ENCODE data around the gene TMOD3. TPM values are rescaled to one million over a fixed set of nuclear protein-coding genes. Genes with fewer than 3 reads are reported as not detected.
A peak's percentile ranks its signal among the peaks of the same experiment; 100 is the strongest.
"Not testable (repeated sequence)": the region's sequence is repeated elsewhere in the genome, so short reads cannot be mapped to it uniquely, and the experiment has no call there.

The TMOD3 gene
- total RNA-seq, 2 donors from 2014 or later = 18.7 to 19.7 TPM

DNA sequence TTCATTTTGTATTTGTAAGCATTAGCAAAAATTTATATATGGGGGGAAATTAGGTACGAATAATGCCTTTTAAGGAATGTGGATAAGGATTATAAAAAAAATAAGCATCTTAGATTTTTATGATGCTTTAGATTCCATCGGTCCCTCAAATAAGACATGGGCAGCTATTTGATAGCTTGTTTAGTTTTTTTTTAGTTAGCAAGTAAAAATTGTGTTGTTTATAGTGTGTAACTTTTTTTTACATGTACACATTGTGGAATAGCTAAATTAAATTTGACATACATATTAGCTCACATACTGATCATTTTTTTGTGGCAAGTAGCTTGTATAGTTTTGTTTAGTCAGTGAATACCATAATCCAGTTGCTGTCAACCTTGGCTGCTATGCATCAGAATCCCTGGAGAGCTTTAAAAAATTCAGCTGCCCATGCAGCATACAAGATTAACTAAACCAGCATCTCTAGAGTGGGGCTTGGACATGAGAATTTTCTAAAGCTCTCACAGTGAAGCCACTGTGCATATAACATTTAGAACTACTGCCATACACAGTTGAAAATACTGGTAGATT is 53.9 kb downstream of the TMOD3 start:
- no peaks in the 10 kb centered on the region for H3K27me3 ChIP-seq
- H3K9me3 ChIP-seq = no peaks in the 10 kb centered on the region
- no peak overlapping the region for H3K4me3 ChIP-seq
- H3K4me1 ChIP-seq = peaks cover 0 to 38% of the 10 kb centered on the region in 2 donors
- TF ChIP-seq, protein P1, sequence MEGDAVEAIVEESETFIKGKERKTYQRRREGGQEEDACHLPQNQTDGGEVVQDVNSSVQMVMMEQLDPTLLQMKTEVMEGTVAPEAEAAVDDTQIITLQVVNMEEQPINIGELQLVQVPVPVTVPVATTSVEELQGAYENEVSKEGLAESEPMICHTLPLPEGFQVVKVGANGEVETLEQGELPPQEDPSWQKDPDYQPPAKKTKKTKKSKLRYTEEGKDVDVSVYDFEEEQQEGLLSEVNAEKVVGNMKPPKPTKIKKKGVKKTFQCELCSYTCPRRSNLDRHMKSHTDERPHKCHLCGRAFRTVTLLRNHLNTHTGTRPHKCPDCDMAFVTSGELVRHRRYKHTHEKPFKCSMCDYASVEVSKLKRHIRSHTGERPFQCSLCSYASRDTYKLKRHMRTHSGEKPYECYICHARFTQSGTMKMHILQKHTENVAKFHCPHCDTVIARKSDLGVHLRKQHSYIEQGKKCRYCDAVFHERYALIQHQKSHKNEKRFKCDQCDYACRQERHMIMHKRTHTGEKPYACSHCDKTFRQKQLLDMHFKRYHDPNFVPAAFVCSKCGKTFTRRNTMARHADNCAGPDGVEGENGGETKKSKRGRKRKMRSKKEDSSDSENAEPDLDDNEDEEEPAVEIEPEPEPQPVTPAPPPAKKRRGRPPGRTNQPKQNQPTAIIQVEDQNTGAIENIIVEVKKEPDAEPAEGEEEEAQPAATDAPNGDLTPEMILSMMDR (IDR thresholded peaks at IDR 0.05) = no peak
- H3K36me3 ChIP-seq = no peaks in the 10 kb centered on the region
- no peak overlapping the region for H3K27ac ChIP-seq
- DNase-seq (ENCODE audit: low spot score) = no peak

DNA sequence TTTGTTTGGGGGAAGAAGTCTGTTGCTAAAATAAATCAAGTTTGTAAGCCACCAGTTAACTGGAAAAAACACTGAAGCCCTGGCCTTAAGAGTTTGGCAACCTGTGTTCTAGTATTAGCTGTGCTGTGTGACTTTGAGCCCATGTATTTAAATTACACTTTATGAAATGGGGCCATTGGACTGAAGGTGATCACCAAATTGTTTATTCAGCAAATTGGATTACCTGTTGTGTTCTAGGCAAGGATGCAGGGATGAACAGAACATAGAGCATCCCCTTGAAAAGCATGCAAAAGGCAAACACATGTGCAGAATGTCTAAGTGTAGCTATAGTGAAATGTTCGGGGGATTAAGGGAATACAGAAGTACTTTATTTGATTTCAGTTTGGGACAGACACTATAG is 54.6 kb downstream of the TMOD3 start:
- TF ChIP-seq, protein P1 (IDR thresholded peaks at IDR 0.05) = no peak
- no peak for DNase-seq (ENCODE audit: low spot score)
- H3K9me3 ChIP-seq = no peaks in the 10 kb centered on the region
- H3K4me1 ChIP-seq = peaks cover 0 to 31% of the 10 kb centered on the region in 2 donors
- no peak overlapping the region for H3K4me3 ChIP-seq
- H3K27me3 ChIP-seq = no peaks in the 10 kb centered on the region
- no peak overlapping the region for H3K27ac ChIP-seq
- H3K36me3 ChIP-seq = no peaks in the 10 kb centered on the region

DNA sequence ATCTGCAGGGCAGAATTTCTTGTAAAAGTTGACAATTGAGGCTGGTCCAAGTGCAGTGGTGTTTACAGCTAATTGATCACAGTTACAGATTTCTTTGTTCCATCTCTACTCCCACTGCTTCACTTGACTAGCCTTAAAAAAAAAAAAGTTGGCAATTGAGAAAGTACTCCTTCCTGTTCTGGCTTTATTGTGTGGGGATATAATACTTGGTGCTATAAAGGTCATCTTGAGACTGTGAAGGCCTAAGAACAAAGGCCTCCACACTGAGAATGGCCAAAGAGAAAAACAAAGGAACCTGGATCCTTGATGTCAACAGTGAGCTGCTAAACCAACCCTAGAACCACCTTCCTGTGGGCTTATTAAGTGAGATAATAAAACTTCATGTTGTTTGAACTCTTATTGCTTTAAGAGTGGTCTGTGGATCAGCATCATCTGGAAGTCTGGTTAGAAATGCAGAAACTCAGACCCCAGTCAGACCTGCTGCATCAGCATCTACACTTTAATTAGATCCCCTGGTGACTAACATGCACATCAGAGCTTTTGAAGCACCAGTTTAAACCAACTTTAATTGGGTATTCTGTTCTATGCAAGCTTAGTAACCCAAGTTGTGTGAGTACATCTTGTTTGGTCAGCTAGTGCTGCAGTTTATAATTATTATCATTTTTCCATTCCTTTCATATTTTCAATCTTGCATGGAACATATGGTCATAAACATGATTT is 55.2 kb downstream of the TMOD3 start:
- Histone ChIP-seq H3K4me1 (peaks cover 0 to 25% of the 10 kb centered on the region in 2 donors), H3K27me3 (no peaks in the 10 kb centered on the region), H3K36me3 (no peaks in the 10 kb centered on the region), H3K4me3 (no peak overlapping the region), H3K9me3 (no peaks in the 10 kb centered on the region), H3K27ac (no peak overlapping the region)
- TF ChIP-seq, protein P1 (IDR thresholded peaks at IDR 0.05) = no peak
- DNase-seq (ENCODE audit: low spot score) = no peak

DNA sequence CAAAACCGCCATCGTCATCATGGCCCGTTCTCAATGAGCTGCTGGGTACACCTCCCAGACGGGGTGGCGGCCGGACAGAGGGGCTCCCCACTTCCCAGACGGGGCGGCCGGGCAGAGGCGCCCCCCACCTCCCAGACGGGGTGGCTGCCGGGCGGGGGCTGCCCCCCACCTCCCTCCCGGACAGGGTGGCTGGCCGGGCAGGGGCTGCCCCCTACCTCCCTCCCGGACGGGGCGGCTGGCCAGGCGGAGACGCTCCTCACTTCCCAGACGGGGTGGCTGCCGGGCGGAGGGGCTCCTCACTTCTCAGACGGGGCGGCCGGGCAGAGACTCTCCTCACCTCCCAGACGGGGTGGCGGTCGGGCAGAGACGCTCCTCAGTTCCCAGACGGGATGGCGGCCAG is 56.3 kb downstream of the TMOD3 start:
- not testable (repeated sequence) for H3K4me3 ChIP-seq; H3K36me3 ChIP-seq; H3K9me3 ChIP-seq; H3K27me3 ChIP-seq; H3K27ac ChIP-seq; DNase-seq (ENCODE audit: low spot score)
- H3K4me1 ChIP-seq = peaks cover 0 to 18% of the 10 kb centered on the region in 2 donors

DNA sequence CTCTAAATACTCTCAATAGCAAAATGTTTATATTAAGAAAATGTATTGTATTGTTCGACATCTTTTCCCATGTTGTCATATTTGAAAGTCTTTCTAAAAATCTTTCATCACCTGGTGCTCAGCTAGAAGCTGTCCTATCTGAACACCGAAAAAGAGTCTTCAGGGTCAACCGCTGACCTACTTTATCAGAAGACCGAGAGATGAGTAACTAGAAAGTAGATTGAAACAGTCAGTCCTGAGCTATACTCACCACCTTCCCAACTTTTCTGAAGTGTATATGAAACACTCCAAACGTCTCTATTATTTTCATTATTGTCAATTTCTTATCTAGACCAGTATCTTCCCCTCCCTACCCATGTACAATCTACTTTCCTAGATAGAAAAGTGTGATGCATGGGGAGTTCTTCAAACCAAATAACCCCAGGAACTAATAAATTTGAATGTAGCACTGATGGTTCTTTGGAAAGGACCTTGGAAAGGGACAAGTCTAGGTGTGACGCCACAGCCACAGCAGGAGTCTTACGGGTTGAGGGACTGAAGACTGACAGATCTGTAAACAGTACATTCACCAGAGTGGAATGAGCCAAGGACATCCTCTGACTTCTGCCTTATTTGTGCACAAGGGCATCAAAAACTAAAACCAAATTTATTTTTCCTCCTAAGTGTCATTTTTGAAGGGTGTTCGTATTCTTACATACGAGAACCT is 58.6 kb downstream of the TMOD3 start:
- Histone ChIP-seq H3K4me3 (no peak overlapping the region), H3K9me3 (no peaks in the 10 kb centered on the region), H3K36me3 (no peaks in the 10 kb centered on the region), H3K4me1 (peaks cover 0 to 18% of the 10 kb centered on the region in 2 donors), H3K27ac (no peak overlapping the region), H3K27me3 (no peaks in the 10 kb centered on the region)
- DNase-seq (ENCODE audit: low spot score) = no peak
- TF ChIP-seq, protein P1 (IDR thresholded peaks at IDR 0.05) = no peak

DNA sequence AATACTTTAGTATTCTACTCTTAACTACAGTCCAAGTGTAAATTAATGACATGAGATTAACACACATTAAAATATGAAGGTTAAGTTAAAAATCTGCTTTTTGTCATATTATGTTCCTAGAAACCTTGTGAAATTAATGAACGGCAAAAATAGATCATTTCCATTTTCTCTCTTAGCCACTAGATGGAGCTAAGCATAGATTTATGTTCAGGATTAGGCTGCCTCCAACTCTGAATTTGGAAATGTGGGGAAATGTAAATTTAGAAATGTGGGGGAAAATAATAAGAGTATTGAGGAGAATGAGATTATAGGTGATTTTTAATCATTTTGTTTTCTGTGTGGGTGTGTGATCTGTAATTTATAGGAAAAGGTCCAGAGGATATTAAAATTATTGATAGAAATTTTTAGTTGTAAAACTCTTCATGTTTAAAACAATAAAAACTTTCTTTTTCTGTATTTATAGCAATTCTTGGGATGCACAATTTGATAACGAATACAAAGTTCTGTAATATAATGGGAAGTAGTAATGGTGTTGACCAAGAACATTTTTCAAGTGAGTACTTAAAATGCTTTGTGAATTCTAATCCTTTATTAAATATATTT is 59.2 kb downstream of the TMOD3 start:
- Histone ChIP-seq H3K4me1 (peaks cover 0 to 13% of the 10 kb centered on the region in 2 donors), H3K4me3 (no peak overlapping the region), H3K36me3 (no peaks in the 10 kb centered on the region)

More for the DNA sequence above, 59.2 kb downstream of the TMOD3 start:
- no peaks in the 10 kb centered on the region for H3K9me3 ChIP-seq
- no peak for DNase-seq (ENCODE audit: low spot score)
- TF ChIP-seq, protein P1 (IDR thresholded peaks at IDR 0.05) = peak; percentile 62 to 80
- no peak overlapping the region for H3K27ac ChIP-seq
- H3K27me3 ChIP-seq = no peaks in the 10 kb centered on the region

All from right atrium auricular region (tissue), 2 donors.